ENCODE measurements around the gene MAB21L4.

The MAB21L4 gene

GRCh38 chr2:240895656-240896388 lies at the start of gene MAB21L4:
Gene MAB21L4, minus strand, starts transcription at chr2:240896156. Its CDS starts 159 bp downstream, at chr2:240895997.
- DNase-seq (ENCODE audit: low spot score) = no peak

GRCh38 chr2:240936106-240936505 lies 40.1 kb upstream of the MAB21L4 start:
- DNase-seq (ENCODE audit: low spot score) = no peak

GRCh38 chr2:240935103-240935876 lies 39.3 kb upstream of the MAB21L4 start:
- no peak for DNase-seq (ENCODE audit: low spot score)

GRCh38 chr2:240934701-240935102 lies 38.7 kb upstream of the MAB21L4 start:
- DNase-seq (ENCODE audit: low spot score) = no peak

GRCh38 chr2:240933966-240934700 lies 38.2 kb upstream of the MAB21L4 start:
- no peak for DNase-seq (ENCODE audit: low spot score)

GRCh38 chr2:240933048-240933965 lies 37.4 kb upstream of the MAB21L4 start:
- no peak for DNase-seq (ENCODE audit: low spot score)

- no peak for DNase-seq (ENCODE audit: low spot score)
These were observed 36.7 kb upstream of the MAB21L4 start for GRCh38 chr2:240932724-240933047.

- no peak for DNase-seq (ENCODE audit: low spot score)
These were observed 36.2 kb upstream of the MAB21L4 start for GRCh38 chr2:240932001-240932723.

GRCh38 chr2:240931319-240931949 lies 35.5 kb upstream of the MAB21L4 start:
- no peak for DNase-seq (ENCODE audit: low spot score)

- no peak for DNase-seq (ENCODE audit: low spot score)
These were observed 34.8 kb upstream of the MAB21L4 start for GRCh38 chr2:240930631-240931318.

GRCh38 chr2:240930096-240930630 lies 34.2 kb upstream of the MAB21L4 start:
- DNase-seq (ENCODE audit: low spot score) = no peak

- DNase-seq (ENCODE audit: low spot score) = no peak
These were observed 33.6 kb upstream of the MAB21L4 start for GRCh38 chr2:240929364-240930095.

GRCh38 chr2:240928476-240929363 lies 32.8 kb upstream of the MAB21L4 start:
- no peak for DNase-seq (ENCODE audit: low spot score)

GRCh38 chr2:240927390-240927781 lies 31.4 kb upstream of the MAB21L4 start:
- DNase-seq (ENCODE audit: low spot score) = no peak

- no peak for DNase-seq (ENCODE audit: low spot score)
These were observed 30.8 kb upstream of the MAB21L4 start for GRCh38 chr2:240926516-240927389.

- DNase-seq (ENCODE audit: low spot score) = no peak
These were observed 29.9 kb upstream of the MAB21L4 start for GRCh38 chr2:240925568-240926515.
